Stimulated activated CD8-positive, alpha-beta memory T cell treated with anti-CD3 and anti-CD28 coated beads, Interleukin-12 subunit alpha, Interleukin-12 subunit beta, amount 100 ng/mL, for 24 hours (primary cell): ENCODE results near the gene MT1HL1.

Experiments used
- DNase-seq: peaks from one replicate; pipeline ENCODE4 v3.0.0-alpha.2; 2020; ENCODE audit errors: extremely low read depth

Gene MT1HL1

GRCh38 chr1:237004116-237004515 is at the start of gene MT1HL1:
Gene MT1HL1 (minus strand): TSS chr1:237004441. CDS start chr1:237004372, 69 bp downstream.
- no peak for DNase-seq

- no peak for DNase-seq
These were observed 46.7 kb upstream of the MT1HL1 start for GRCh38 chr1:237050915-237051314.

- DNase-seq = no peak
These were observed 45.9 kb upstream of the MT1HL1 start for GRCh38 chr1:237050185-237050584.

DNA sequence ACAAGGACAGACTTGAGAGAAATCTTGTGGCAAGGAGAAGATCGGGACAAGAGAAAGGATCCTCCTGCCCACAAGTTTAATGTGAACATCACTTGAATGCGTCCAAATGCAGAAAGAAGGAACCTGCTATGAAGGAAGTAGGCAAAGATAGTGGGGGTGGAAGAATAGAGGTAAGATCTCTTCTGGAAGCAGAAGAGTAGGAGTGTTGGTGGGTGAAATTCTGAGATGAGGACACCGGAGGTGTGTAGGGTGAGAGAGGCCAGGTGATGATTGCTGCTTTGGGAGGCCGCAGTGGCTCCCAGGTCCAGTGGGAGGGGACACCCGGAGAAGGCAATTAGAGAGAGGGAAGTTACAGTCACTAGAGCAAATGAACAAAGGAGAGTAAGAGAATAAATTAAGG is 44.6 kb upstream of the MT1HL1 start:
- no peak for DNase-seq

DNA sequence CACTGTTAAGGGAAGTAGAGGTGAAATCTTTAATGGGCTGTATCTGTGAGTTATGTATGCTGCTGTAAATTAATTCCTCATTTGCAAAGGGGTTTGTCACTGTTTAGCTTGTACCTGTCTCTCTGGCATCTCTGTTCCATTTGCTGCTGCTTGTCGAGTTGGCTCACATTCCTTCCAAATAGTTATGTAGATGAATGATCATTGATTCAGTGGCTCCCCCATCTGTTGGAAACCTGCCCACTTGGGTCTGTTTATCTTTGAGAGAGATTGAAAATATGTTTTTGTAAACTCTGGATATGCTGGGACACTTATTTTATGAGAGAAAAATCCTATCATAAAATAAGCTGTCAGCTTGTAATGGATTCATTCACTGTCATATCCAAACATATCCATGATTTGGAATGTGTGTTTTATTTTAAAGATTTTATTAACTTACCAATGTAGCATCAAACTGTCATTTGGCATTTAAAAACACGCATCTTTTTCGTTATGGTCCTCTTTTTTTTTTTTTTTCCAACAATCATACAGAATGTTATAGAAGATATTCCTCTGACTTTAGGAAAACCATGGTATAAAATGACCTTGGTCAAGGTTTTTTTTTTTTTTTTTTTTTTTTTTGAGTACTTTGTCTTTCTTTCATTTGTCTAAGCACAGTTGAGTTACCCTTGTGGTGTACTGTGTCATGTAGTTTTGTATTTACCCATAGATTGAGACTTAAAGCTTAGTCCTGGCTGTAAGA is 41.2 kb upstream of the MT1HL1 start:
- DNase-seq = no peak

- DNase-seq = no peak
These were observed 39.8 kb upstream of the MT1HL1 start for GRCh38 chr1:237043846-237044636.

GRCh38 chr1:237042892-237043576 is 38.8 kb upstream of the MT1HL1 start:
- no peak for DNase-seq

GRCh38 chr1:237042526-237042891 is 38.3 kb upstream of the MT1HL1 start:
- DNase-seq = no peak

GRCh38 chr1:237041795-237042525 is 37.7 kb upstream of the MT1HL1 start, which contains the start of gene RYR2:
Gene RYR2 (plus strand): TSS chr1:237042184. CDS start chr1:237042522, 338 bp downstream.
- DNase-seq = no peak

- DNase-seq = no peak
These were observed 37.2 kb upstream of the MT1HL1 start for GRCh38 chr1:237041461-237041794.

DNA sequence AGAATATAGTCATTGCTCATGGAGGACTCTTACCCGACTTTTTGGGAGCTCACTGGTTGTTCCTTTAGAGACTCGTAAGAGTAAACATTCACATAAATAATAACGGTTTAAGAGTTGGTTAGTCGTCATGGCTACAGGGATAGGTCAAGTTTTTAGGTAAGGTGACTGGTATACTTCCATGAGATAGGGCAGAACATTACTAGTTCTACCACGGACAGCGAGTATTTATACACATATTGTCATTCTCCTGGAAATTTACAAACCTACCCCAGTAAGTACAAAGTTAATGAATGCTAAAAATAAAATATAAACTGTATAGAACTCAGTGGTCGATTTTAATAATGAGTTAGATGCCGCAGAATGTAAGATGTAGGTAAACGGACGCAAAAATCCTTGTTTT is 36.6 kb upstream of the MT1HL1 start:
- no peak for DNase-seq

GRCh38 chr1:237038211-237038610 is 34.0 kb upstream of the MT1HL1 start:
- no peak for DNase-seq

DNA sequence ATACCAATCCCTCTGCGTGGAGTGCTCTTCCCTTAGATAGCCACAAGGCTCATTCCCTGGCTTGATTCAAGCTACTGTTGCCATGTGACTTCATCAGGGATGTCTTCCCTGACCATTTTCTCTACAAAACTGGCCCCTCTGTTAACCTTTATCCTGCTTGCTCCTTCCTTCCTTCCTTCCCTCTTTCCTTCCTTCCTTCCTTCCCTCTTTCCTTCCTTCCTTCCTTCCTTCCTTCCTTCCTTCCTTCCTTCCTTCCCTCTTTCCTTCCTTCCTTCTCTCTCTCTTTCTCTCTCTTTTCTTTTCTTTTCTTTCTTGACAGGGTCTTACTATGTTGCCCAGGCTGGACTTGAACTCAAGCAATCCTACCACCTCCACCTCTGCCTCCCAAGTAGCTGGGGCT is 31.5 kb upstream of the MT1HL1 start:
- no peak for DNase-seq

GRCh38 chr1:237033804-237034203 is 29.6 kb upstream of the MT1HL1 start:
- no peak for DNase-seq

DNA sequence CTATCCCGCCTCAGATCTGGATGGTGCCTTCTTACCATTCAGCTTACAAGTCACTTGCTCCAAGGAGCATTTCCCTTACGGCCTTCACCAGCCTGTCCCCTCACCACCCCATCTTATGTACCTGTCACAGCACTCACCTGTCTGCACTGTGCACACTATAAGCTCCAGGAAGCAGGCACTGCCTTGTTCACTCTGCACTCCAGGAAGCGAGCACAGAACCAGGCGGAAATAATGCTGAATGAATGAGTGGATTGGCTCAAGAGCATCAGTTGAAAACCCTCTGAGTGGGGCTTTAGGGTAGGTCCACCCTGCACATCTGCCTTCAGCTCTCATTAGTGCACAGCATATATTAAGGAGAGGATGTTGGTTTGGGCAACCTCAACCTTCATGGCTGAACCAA is 28.8 kb upstream of the MT1HL1 start:
- DNase-seq = no peak

DNA sequence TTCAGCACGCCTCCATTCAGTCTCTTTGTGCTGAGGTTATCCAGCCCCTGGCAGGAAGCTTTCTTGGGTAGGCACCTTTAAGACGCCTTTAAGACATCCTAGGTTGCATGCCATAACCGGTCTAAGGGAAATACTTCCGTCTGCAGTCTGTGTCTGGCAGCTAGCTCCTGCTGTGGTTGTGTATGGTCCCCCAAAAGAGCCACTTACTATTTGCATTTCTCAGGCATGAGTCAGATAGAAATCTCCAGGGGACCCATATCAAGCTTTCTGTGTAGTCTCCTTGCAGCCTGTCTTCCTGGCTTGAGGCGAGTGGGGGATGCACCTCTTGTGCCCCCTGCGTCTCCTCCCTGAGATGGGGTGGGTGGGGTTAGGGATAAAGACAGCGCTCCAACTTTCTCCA is 27.8 kb upstream of the MT1HL1 start:
- no peak for DNase-seq

GRCh38 chr1:237031480-237031879 is 27.2 kb upstream of the MT1HL1 start:
- no peak for DNase-seq

- no peak for DNase-seq
These were observed 25.8 kb upstream of the MT1HL1 start for GRCh38 chr1:237029850-237030535.

GRCh38 chr1:237029240-237029639 is 25.0 kb upstream of the MT1HL1 start:
- no peak for DNase-seq

- no peak for DNase-seq
These were observed 21.3 kb upstream of the MT1HL1 start for GRCh38 chr1:237025358-237026074.

DNA sequence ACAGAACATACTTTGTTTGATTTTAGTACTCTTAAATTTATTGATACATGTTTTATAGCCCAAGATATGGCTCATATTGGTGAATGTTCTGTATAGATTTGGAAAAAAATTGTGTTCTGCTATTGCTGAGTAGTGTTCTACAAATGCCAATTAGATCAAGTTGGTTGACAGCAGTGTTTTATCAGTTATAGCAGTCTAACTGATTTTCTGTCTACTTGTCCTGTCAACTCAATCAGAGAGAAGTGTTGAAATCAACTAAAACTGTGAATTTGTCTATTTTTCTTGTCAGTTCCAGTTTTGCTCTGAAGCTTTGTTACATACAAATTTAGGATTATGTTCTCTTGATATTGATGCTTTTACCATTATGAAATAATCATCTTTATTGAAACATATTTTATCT is 14.7 kb upstream of the MT1HL1 start:
- DNase-seq = no peak
